ENCODE measurements around the gene FAM177A1.

FAM177A1 gene

DNA sequence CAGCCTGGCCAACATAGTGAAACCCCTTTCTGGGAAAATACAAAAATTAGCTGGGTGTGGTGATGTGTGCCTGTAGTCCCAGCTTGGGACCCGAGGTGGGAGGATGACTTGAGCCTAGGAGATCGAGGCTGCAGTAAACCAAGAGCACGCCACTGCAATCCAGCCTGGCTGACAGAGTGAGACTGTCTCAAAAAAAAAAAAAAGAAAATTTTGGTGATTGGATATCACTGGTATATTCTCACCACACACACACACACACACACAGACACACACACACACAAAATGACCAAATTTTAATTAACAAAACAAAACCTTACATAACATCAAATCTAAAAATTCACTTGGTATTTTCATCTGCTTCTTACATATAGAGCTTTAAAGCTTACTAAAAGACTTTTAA lies 3.4 kb upstream of the FAM177A1 start:
- H3K27ac ChIP-seq (ENCODE audit: low read depth, low read length): no peak overlapping the region
- H3K4me2 ChIP-seq (ENCODE audit: low read length): no peak overlapping the region
- no peak for DNase-seq
- H3K4me1 ChIP-seq (ENCODE audit: control insufficient read depth in 1 of 2, insufficient read depth in 2 of 2, low read length in 2 of 2): peaks cover 0 to 1% of the 10 kb centered on the region in 2 experiments
- peaks cover 10% of the 10 kb centered on the region for H3K79me1 ChIP-seq (ENCODE audit: low read length)
- H3K36me3 ChIP-seq (ENCODE audit: control insufficient read depth in 1 of 2, insufficient read depth in 2 of 2, low read length in 2 of 2): no peaks in the 10 kb centered on the region
- H3K4me3 ChIP-seq (ENCODE audit: low read depth, low read length): no peak overlapping the region
- no peak overlapping the region for H2AFZ ChIP-seq (ENCODE audit: insufficient read depth, low read length, poor library complexity)
- peaks cover 7% of the 10 kb centered on the region for H3K79me2 ChIP-seq (ENCODE audit: control insufficient read depth, insufficient read depth, low read length, poor library complexity)
- H3K23ac ChIP-seq (ENCODE audit: low read length): no peak overlapping the region
- H2BK120ac ChIP-seq (ENCODE audit: insufficient read depth, low read length, poor library complexity): no peak overlapping the region
- no peak overlapping the region for H2BK5ac ChIP-seq (ENCODE audit: low read depth, low read length, poor library complexity)
- H4K12ac ChIP-seq (ENCODE audit: low read depth, low read length): no peak overlapping the region
- no peak overlapping the region for H4K8ac ChIP-seq (ENCODE audit: low read depth, low read length)
- no peak overlapping the region for H3K4ac ChIP-seq (ENCODE audit: low read depth, low read length)
- no peak overlapping the region for H3K9ac ChIP-seq (ENCODE audit: low read length)
- H3K27me3 ChIP-seq (ENCODE audit: insufficient read depth, low read length): no peaks in the 10 kb centered on the region
- no peak overlapping the region for H3K18ac ChIP-seq (ENCODE audit: low read length)
- no peak overlapping the region for H2BK12ac ChIP-seq (ENCODE audit: low read length)
- H3K14ac ChIP-seq (ENCODE audit: low read length): no peak overlapping the region
- H3K9me3 ChIP-seq (ENCODE audit: insufficient read depth, low read depth, low read length): no peaks in the 10 kb centered on the region
- WGBS (ENCODE audit: extremely low coverage, insufficient coverage, insufficient read length): no CpG with 5 or more reads among the region's 3 CpGs
- H4K91ac ChIP-seq (ENCODE audit: low read depth, low read length): no peak overlapping the region
- no peak overlapping the region for H2AK5ac ChIP-seq (ENCODE audit: low read length)

DNA sequence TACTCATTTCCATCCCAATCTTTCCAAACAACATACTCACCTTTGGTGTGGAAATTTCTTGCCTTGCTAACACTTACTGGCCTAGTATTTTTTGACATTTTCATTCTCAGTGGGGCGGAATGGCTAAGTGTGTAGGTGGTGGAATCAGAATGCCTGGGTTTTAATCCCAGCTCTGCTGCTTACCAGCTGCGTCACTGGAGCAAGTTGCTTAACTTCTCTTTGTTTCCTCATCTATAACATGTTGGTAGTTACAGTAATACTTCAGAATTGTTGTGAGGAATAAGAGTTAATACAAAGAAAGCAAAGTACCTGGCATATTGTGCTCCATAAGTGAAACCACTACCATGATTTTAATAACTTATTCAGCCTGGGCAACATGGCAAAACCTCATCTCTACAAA lies 3.0 kb upstream of the FAM177A1 start:
- WGBS (ENCODE audit: extremely low coverage, insufficient coverage, insufficient read length): no CpG with 5 or more reads among the region's 2 CpGs
- no peak overlapping the region for H4K12ac ChIP-seq (ENCODE audit: low read depth, low read length)

DNA sequence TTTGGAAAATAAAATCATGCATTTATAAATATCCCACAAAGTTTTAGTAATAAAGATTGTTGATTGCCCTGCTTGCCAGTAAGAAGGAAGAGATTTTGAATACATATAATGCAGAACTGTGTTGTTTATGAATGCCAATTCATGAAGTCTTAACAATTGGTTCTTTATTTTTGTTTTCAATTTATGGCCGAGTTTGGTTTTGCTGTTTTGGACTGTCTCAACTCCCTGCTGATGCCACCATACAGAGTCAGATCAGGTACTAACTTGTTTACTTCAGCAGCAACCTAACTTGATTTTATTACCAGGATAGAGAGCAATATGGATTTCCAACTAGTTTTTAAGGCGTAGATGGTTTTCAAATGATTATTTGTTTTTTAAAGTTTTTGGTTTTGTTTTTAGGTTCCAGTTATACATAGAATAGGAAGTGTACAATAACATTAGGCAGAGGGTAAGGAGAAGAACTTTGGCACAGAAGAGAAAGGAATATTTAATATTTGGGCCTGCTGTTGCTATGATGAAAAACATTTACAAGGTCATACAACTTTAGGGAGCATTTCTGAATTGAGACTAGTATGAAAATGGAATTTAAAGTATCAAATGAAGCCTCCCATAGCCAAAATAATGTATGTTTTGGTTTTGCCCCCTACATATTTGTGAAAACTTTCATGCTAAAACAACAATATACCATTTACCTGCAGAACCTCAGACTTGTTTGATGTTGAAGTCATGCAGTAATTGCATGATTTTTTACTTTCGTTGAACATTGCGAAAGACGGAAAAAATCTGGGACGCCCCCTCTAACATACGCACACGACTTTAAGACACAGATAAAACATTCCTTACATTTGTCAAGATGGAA lies 904 bp upstream of the FAM177A1 start:
- peak overlapping the region; percentile 60 for H3K27ac ChIP-seq (ENCODE audit: low read depth, low read length)
- no peak overlapping the region for H3K4ac ChIP-seq (ENCODE audit: low read depth, low read length)
- H3K27me3 ChIP-seq (ENCODE audit: insufficient read depth, low read length): no peaks in the 10 kb centered on the region
- H3K4me2 ChIP-seq (ENCODE audit: low read length): peak overlapping the region; percentile 90
- H4K91ac ChIP-seq (ENCODE audit: low read depth, low read length): no peak overlapping the region
- no peak overlapping the region for H2BK5ac ChIP-seq (ENCODE audit: low read depth, low read length, poor library complexity)
- no peaks in the 10 kb centered on the region for H3K9me3 ChIP-seq (ENCODE audit: insufficient read depth, low read depth, low read length)
- H4K8ac ChIP-seq (ENCODE audit: low read depth, low read length): peak overlapping the region; percentile 33
- peaks cover 10% of the 10 kb centered on the region for H3K79me1 ChIP-seq (ENCODE audit: low read length)
- peak; percentile 68 to 90 for DNase-seq
- no peak overlapping the region for H3K14ac ChIP-seq (ENCODE audit: low read length)
- H3K4me3 ChIP-seq (ENCODE audit: low read depth, low read length): no peak overlapping the region
- H4K12ac ChIP-seq (ENCODE audit: low read depth, low read length): no peak overlapping the region
- peaks cover 0 to 1% of the 10 kb centered on the region in 2 experiments for H3K4me1 ChIP-seq (ENCODE audit: control insufficient read depth in 1 of 2, insufficient read depth in 2 of 2, low read length in 2 of 2)
- no peak overlapping the region for H2BK12ac ChIP-seq (ENCODE audit: low read length)
- peak overlapping the region; percentile 73 for H2AFZ ChIP-seq (ENCODE audit: insufficient read depth, low read length, poor library complexity)
- H3K79me2 ChIP-seq (ENCODE audit: control insufficient read depth, insufficient read depth, low read length, poor library complexity): peaks cover 7% of the 10 kb centered on the region
- WGBS (ENCODE audit: extremely low coverage, insufficient coverage, insufficient read length): 100% methylated on average over 1 of the region's 8 CpGs
- no peak overlapping the region for H3K9ac ChIP-seq (ENCODE audit: low read length)
- no peak overlapping the region for H2BK120ac ChIP-seq (ENCODE audit: insufficient read depth, low read length, poor library complexity)
- no peak overlapping the region for H3K18ac ChIP-seq (ENCODE audit: low read length)
- H3K36me3 ChIP-seq (ENCODE audit: control insufficient read depth in 1 of 2, insufficient read depth in 2 of 2, low read length in 2 of 2): peaks cover 3 to 5% of the 10 kb centered on the region in 2 experiments
- no peak overlapping the region for H2AK5ac ChIP-seq (ENCODE audit: low read length)
- no peak overlapping the region for H3K23ac ChIP-seq (ENCODE audit: low read length)

More for the DNA sequence above, 3.0 kb upstream of the FAM177A1 start:
- H3K4me3 ChIP-seq (ENCODE audit: low read depth, low read length): no peak overlapping the region
- H3K14ac ChIP-seq (ENCODE audit: low read length): no peak overlapping the region
- no peak overlapping the region for H2AFZ ChIP-seq (ENCODE audit: insufficient read depth, low read length, poor library complexity)
- H3K27me3 ChIP-seq (ENCODE audit: insufficient read depth, low read length): no peaks in the 10 kb centered on the region
- H2BK5ac ChIP-seq (ENCODE audit: low read depth, low read length, poor library complexity): no peak overlapping the region
- peaks cover 0 to 1% of the 10 kb centered on the region in 2 experiments for H3K4me1 ChIP-seq (ENCODE audit: control insufficient read depth in 1 of 2, insufficient read depth in 2 of 2, low read length in 2 of 2)
- H3K79me2 ChIP-seq (ENCODE audit: control insufficient read depth, insufficient read depth, low read length, poor library complexity): peaks cover 7% of the 10 kb centered on the region
- no peak overlapping the region for H4K91ac ChIP-seq (ENCODE audit: low read depth, low read length)
- no peak overlapping the region for H2BK120ac ChIP-seq (ENCODE audit: insufficient read depth, low read length, poor library complexity)
- no peak overlapping the region for H2BK12ac ChIP-seq (ENCODE audit: low read length)
- no peak overlapping the region for H3K27ac ChIP-seq (ENCODE audit: low read depth, low read length)
- no peak overlapping the region for H3K4ac ChIP-seq (ENCODE audit: low read depth, low read length)
- no peak overlapping the region for H3K9ac ChIP-seq (ENCODE audit: low read length)
- H2AK5ac ChIP-seq (ENCODE audit: low read length): no peak overlapping the region
- H3K18ac ChIP-seq (ENCODE audit: low read length): no peak overlapping the region
- peak in 1 of 2 donors; percentile 22 for DNase-seq
- no peak overlapping the region for H3K4me2 ChIP-seq (ENCODE audit: low read length)
- peaks cover 10% of the 10 kb centered on the region for H3K79me1 ChIP-seq (ENCODE audit: low read length)
- no peak overlapping the region for H3K23ac ChIP-seq (ENCODE audit: low read length)
- no peak overlapping the region for H4K8ac ChIP-seq (ENCODE audit: low read depth, low read length)
- no peaks in the 10 kb centered on the region for H3K36me3 ChIP-seq (ENCODE audit: control insufficient read depth in 1 of 2, insufficient read depth in 2 of 2, low read length in 2 of 2)
- no peaks in the 10 kb centered on the region for H3K9me3 ChIP-seq (ENCODE audit: insufficient read depth, low read depth, low read length)

DNA sequence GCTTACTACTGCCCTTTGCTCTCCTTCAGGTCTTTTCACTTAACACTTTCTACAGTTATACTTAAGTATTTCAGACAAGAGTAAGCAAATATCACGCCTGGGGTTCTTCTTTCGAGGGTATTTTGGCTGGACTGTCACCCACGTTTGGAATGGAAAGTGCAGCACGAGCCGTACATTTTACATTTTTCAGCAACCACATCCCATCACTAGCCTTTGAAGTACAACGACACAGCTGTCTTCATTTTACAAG lies 349 bp upstream of the FAM177A1 start:
- H3K27me3 ChIP-seq (ENCODE audit: insufficient read depth, low read length): no peaks in the 10 kb centered on the region
- H3K79me2 ChIP-seq (ENCODE audit: control insufficient read depth, insufficient read depth, low read length, poor library complexity): peaks cover 7% of the 10 kb centered on the region
- H3K14ac ChIP-seq (ENCODE audit: low read length): peak overlapping the region; percentile 29
- peak overlapping the region; percentile 90 for H3K4me3 ChIP-seq (ENCODE audit: low read depth, low read length)
- DNase-seq: no peak
- no peak overlapping the region for H4K12ac ChIP-seq (ENCODE audit: low read depth, low read length)
- no peak overlapping the region for H3K4ac ChIP-seq (ENCODE audit: low read depth, low read length)
- peak overlapping the region; percentile 90 for H3K4me2 ChIP-seq (ENCODE audit: low read length)
- peak overlapping the region; percentile 66 for H4K8ac ChIP-seq (ENCODE audit: low read depth, low read length)
- H3K9ac ChIP-seq (ENCODE audit: low read length): peak overlapping the region; percentile 65
- no peaks in the 10 kb centered on the region for H3K9me3 ChIP-seq (ENCODE audit: insufficient read depth, low read depth, low read length)
- no CpG with 5 or more reads among the region's 6 CpGs for WGBS (ENCODE audit: extremely low coverage, insufficient coverage, insufficient read length)
- H3K18ac ChIP-seq (ENCODE audit: low read length): peak overlapping the region; percentile 28
- H2BK12ac ChIP-seq (ENCODE audit: low read length): no peak overlapping the region
- H4K91ac ChIP-seq (ENCODE audit: low read depth, low read length): no peak overlapping the region
- peaks cover 0 to 1% of the 10 kb centered on the region in 2 experiments for H3K4me1 ChIP-seq (ENCODE audit: control insufficient read depth in 1 of 2, insufficient read depth in 2 of 2, low read length in 2 of 2)
- no peak overlapping the region for H2AK5ac ChIP-seq (ENCODE audit: low read length)
- peak overlapping the region; percentile 18 for H2BK5ac ChIP-seq (ENCODE audit: low read depth, low read length, poor library complexity)
- H3K27ac ChIP-seq (ENCODE audit: low read depth, low read length): peak overlapping the region; percentile 60
- peak overlapping the region; percentile 47 for H2BK120ac ChIP-seq (ENCODE audit: insufficient read depth, low read length, poor library complexity)
- H3K79me1 ChIP-seq (ENCODE audit: low read length): peaks cover 10% of the 10 kb centered on the region
- peak overlapping the region; percentile 73 for H2AFZ ChIP-seq (ENCODE audit: insufficient read depth, low read length, poor library complexity)
- H3K23ac ChIP-seq (ENCODE audit: low read length): no peak overlapping the region
- peaks cover 3 to 5% of the 10 kb centered on the region in 2 experiments for H3K36me3 ChIP-seq (ENCODE audit: control insufficient read depth in 1 of 2, insufficient read depth in 2 of 2, low read length in 2 of 2)
